ENCODE results near the gene SLC25A26. TPM values are rescaled to one million over a fixed set of nuclear protein-coding genes. Genes with fewer than 3 reads are reported as not detected.

SLC25A26 gene
- total and polyA plus RNA-seq, 2 of the 13 experiments (the other 11 are each of a cell fraction or from before 2014, with no cell fraction given), result 23.1 to 32.7 TPM

DNA sequence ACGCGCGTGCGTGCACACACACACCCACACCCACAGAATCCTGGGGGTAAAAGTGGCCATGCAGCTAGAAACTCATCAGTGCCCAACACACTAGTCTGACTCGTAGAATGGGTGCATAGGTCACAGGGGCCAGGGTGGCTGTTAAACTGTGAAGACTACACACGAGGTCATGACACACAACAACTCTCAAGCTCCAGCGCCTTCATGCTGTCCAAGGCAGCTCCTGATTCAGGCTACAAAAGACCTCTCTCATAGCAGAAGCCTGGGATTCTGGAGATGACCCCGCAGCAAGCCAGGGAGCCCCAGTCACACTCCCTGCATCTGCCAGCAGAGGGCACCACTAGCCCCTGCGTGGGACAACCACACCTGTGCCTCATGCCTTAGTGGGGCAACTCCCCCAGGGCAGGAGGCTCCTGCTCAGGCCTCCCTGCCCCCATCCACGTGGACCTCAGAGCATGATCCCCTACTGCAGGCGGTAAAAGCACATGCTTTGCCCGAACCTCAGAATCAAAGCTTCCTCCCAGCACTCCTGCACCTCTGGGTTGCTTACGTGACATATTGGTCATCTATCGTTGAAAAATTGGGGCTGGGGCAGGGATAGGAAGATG, 186.9 kb downstream of the SLC25A26 start (continued):
- no peak for TF ChIP-seq ZIK1 (CRISPR knock-in tag; IDR thresholded peaks at IDR 0.05; ENCODE audit: borderline replicate concordance, low read depth)
- 0 out of 2 replicates have a peak, but pooled peaks have one; percentile 11 for TF ChIP-seq ETV5 (CRISPR knock-in tag; IDR thresholded peaks at IDR 0.05; ENCODE audit: borderline replicate concordance)
- no peak for TF ChIP-seq ZNF782 (CRISPR knock-in tag; IDR thresholded peaks at IDR 0.05; ENCODE audit: borderline replicate concordance)
- TF ChIP-seq ATAD3A (CRISPR knock-in tag; IDR thresholded peaks at IDR 0.05), result no peak
- TF ChIP-seq, protein P1, sequence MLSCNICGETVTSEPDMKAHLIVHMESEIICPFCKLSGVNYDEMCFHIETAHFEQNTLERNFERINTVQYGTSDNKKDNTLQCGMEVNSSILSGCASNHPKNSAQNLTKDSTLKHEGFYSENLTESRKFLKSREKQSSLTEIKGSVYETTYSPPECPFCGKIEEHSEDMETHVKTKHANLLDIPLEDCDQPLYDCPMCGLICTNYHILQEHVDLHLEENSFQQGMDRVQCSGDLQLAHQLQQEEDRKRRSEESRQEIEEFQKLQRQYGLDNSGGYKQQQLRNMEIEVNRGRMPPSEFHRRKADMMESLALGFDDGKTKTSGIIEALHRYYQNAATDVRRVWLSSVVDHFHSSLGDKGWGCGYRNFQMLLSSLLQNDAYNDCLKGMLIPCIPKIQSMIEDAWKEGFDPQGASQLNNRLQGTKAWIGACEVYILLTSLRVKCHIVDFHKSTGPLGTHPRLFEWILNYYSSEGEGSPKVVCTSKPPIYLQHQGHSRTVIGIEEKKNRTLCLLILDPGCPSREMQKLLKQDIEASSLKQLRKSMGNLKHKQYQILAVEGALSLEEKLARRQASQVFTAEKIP (CRISPR knock-in tag; IDR thresholded peaks at IDR 0.05; ENCODE audit: borderline replicate concordance), result no peak
- TF ChIP-seq, protein P2, sequence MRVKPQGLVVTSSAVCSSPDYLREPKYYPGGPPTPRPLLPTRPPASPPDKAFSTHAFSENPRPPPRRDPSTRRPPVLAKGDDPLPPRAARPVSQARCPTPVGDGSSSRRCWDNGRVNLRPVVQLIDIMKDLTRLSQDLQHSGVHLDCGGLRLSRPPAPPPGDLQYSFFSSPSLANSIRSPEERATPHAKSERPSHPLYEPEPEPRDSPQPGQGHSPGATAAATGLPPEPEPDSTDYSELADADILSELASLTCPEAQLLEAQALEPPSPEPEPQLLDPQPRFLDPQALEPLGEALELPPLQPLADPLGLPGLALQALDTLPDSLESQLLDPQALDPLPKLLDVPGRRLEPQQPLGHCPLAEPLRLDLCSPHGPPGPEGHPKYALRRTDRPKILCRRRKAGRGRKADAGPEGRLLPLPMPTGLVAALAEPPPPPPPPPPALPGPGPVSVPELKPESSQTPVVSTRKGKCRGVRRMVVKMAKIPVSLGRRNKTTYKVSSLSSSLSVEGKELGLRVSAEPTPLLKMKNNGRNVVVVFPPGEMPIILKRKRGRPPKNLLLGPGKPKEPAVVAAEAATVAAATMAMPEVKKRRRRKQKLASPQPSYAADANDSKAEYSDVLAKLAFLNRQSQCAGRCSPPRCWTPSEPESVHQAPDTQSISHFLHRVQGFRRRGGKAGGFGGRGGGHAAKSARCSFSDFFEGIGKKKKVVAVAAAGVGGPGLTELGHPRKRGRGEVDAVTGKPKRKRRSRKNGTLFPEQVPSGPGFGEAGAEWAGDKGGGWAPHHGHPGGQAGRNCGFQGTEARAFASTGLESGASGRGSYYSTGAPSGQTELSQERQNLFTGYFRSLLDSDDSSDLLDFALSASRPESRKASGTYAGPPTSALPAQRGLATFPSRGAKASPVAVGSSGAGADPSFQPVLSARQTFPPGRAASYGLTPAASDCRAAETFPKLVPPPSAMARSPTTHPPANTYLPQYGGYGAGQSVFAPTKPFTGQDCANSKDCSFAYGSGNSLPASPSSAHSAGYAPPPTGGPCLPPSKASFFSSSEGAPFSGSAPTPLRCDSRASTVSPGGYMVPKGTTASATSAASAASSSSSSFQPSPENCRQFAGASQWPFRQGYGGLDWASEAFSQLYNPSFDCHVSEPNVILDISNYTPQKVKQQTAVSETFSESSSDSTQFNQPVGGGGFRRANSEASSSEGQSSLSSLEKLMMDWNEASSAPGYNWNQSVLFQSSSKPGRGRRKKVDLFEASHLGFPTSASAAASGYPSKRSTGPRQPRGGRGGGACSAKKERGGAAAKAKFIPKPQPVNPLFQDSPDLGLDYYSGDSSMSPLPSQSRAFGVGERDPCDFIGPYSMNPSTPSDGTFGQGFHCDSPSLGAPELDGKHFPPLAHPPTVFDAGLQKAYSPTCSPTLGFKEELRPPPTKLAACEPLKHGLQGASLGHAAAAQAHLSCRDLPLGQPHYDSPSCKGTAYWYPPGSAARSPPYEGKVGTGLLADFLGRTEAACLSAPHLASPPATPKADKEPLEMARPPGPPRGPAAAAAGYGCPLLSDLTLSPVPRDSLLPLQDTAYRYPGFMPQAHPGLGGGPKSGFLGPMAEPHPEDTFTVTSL (CRISPR knock-in tag; IDR thresholded peaks at IDR 0.05; ENCODE audit: borderline replicate concordance), result no peak
- no peak for TF ChIP-seq ZNF660 (CRISPR knock-in tag; IDR thresholded peaks at IDR 0.05; ENCODE audit: borderline replicate concordance, low read depth)
- no peak for TF ChIP-seq ZNF101 (CRISPR knock-in tag; IDR thresholded peaks at IDR 0.05; ENCODE audit: borderline replicate concordance, low read depth)
- no peak for TF ChIP-seq ZNF44 (CRISPR knock-in tag; IDR thresholded peaks at IDR 0.05)
- TF ChIP-seq SIN3B (IDR thresholded peaks at IDR 0.05; ENCODE audit: low read length), result no peak
- TF ChIP-seq, protein P3, sequence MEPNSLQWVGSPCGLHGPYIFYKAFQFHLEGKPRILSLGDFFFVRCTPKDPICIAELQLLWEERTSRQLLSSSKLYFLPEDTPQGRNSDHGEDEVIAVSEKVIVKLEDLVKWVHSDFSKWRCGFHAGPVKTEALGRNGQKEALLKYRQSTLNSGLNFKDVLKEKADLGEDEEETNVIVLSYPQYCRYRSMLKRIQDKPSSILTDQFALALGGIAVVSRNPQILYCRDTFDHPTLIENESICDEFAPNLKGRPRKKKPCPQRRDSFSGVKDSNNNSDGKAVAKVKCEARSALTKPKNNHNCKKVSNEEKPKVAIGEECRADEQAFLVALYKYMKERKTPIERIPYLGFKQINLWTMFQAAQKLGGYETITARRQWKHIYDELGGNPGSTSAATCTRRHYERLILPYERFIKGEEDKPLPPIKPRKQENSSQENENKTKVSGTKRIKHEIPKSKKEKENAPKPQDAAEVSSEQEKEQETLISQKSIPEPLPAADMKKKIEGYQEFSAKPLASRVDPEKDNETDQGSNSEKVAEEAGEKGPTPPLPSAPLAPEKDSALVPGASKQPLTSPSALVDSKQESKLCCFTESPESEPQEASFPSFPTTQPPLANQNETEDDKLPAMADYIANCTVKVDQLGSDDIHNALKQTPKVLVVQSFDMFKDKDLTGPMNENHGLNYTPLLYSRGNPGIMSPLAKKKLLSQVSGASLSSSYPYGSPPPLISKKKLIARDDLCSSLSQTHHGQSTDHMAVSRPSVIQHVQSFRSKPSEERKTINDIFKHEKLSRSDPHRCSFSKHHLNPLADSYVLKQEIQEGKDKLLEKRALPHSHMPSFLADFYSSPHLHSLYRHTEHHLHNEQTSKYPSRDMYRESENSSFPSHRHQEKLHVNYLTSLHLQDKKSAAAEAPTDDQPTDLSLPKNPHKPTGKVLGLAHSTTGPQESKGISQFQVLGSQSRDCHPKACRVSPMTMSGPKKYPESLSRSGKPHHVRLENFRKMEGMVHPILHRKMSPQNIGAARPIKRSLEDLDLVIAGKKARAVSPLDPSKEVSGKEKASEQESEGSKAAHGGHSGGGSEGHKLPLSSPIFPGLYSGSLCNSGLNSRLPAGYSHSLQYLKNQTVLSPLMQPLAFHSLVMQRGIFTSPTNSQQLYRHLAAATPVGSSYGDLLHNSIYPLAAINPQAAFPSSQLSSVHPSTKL (CRISPR knock-in tag; IDR thresholded peaks at IDR 0.05), result peak; percentile 25; the same call in 1 of the 2 replicates
- no peak for TF ChIP-seq ZNF10 (CRISPR knock-in tag; IDR thresholded peaks at IDR 0.05; ENCODE audit: borderline replicate concordance, low read depth)
- TF ChIP-seq FLYWCH1 (CRISPR knock-in tag; IDR thresholded peaks at IDR 0.05), result no peak
- TF ChIP-seq, protein P4, sequence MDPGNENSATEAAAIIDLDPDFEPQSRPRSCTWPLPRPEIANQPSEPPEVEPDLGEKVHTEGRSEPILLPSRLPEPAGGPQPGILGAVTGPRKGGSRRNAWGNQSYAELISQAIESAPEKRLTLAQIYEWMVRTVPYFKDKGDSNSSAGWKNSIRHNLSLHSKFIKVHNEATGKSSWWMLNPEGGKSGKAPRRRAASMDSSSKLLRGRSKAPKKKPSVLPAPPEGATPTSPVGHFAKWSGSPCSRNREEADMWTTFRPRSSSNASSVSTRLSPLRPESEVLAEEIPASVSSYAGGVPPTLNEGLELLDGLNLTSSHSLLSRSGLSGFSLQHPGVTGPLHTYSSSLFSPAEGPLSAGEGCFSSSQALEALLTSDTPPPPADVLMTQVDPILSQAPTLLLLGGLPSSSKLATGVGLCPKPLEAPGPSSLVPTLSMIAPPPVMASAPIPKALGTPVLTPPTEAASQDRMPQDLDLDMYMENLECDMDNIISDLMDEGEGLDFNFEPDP (CRISPR knock-in tag; conservative IDR thresholded peaks at IDR 0.05), result no peak
- no peak for TF ChIP-seq TBP (CRISPR knock-in tag; IDR thresholded peaks at IDR 0.05)
